PC-9 (cell line): ENCODE measurements around the gene ERGIC1.

Experiments used
- CTCF ChIP-seq: fragments of 200-600 bp; sonication (generic); conservative IDR thresholded peaks from 2 replicates; pipeline ENCODE4 v1.6.1; 2017; ENCODE audit warnings: mixed run types, antibody characterized with exemption, mild to moderate bottlenecking, moderate library complexity
- EZH2 ChIP-seq: fragments of 200-600 bp; sonication (generic); IDR thresholded peaks from 2 replicates; pipeline ENCODE4 v1.8.0; 2017; ENCODE audit warnings: antibody characterized with exemption, low read depth

DNA sequence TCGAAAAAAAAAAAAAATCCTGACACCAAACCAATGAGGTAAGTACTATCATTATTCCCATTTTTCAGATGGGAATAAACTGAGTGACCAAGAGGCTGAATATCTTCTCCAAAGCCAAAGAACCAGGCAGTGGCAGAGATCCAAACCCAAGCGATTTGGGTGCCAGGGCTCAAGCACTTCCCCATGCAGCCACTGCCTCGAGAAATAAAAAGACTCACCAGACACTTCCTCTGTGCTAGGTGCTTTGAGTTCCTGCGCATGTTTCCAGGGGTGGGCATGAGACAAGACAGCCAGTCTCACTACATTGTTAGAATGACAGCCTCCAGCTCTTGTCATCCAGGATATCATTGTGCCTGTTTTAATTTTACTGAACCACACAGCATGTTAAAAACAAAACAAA is 122.9 kb downstream of the ERGIC1 start:
- TF ChIP-seq CTCF (no peak), EZH2 (no peak)
